Activated CD4-positive, CD25-positive, alpha-beta regulatory T cell (primary cell): ENCODE results near the gene IP6K1.

Experiments used
- DNase-seq, 4 experiments: peaks; one replicate each; lab custom pipeline; 2025; lab: John Stamatoyannopoulos, UW

IP6K1 gene

GRCh38 chr3:49723628-49724551 is 62.5 kb downstream of the IP6K1 start, which contains the start of gene GMPPB:
Gene GMPPB (minus strand): TSS chr3:49723951. CDS start chr3:49723726, 225 bp downstream.
- DNase-seq: peak; percentile 86 to 88 (median 86)

DNA sequence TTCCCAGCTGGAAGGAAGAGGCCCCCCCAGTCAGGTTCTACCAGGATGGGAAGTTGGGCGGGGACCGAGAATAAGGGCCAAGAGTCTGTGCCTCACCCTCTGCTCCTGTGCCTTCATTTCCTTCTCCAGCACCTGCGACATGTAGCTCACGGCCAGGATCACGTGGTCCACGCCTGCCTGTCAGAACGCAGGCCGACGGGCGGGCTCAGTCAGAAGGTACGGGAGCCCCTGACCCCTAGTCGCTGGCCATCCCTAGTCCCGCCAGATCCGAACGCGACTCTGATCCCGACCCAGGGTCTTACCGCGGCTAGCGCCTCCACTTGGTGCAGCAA is 63.1 kb downstream of the IP6K1 start:
- peak in 2 of 4 experiments; percentile 21 to 34 for DNase-seq

GRCh38 chr3:49722896-49723295 is 63.4 kb downstream of the IP6K1 start:
- no peak for DNase-seq

DNA sequence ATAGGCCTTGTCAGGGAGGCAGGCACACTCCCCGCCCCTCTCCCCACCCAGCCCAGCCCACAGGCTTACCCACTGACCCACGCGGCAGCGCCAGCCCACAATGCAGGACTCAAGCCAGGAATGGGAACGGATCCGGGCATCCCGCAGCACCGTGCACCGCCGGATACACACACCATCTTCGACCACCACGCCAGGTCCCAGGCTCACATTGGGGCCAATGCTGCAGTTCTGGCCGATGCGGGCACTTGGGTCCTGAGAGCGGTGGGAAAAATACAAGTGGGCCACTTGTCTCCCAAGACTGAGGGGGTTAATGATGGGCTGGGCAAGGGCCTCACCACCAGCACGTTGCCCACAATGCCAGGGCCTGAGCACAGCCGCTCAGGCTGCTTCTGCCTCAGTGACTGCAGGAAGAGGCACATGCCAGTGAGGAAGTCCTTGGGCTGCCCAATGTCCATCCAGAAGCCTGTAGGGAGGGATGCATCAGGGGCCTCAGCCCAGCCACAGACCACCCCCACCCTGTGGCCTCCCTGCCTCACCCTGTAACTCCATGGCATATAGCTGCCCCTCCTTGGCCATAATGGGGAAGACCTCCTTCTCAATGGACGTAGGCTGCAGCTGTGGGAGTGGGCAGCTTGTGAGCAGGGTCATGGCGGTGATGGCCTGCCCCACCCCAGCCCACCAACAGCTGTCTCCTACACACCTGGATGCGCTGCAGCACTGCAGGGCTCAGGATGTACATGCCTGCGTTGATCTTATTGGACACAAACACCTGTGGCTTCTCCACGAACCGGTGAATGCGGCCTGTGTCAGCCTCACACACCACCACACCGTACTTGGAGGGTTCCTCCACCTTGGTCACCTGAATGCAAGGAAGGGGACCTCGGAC is 64.2 kb downstream of the IP6K1 start:
- no peak for DNase-seq

- DNase-seq: no peak
Observed at GRCh38 chr3:49721596-49721895, 64.8 kb downstream of the IP6K1 start.

- DNase-seq: no peak
Observed at GRCh38 chr3:49720855-49721595, 65.3 kb downstream of the IP6K1 start.

DNA sequence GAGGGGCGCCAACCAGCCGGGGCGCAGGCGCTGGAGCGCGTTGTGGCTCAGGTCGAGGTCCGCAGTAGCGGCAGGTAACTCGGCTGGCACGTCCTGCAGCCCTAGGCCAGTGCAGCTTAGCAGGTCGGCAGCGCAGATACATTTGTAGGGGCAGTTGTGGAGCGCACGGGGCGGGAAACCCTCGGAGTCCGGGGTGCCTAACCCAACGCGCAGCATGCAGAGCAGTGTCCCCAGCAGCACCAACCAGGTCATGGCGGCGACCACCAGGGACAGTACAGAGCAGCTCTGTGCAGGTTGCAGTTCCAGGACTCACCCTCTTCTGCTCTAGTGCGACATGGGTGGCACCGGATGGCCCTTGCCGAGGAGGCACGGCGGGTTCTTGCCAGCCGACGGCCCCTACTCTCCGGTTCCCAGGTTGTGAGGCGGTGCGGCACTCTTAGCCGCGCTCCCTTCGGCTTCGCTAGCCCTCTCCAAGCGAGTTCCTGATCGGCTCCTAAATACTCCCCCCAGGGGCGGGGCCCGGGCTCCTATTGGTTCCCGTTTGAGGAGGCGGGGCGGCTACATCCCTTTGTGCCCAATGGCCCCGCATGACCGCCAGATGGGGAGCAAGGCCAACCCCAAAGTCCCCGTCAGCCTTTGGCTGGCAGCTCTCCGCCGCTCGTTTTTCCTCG is 67.0 kb downstream of the IP6K1 start, which contains the start of gene AMIGO3:
Gene AMIGO3, minus strand, starts transcription at position 471 of the 671 bp plus-strand sequence. Its CDS starts 219 bp downstream, at position 252.
- peak; percentile 72 to 77 (median 76) for DNase-seq

DNA sequence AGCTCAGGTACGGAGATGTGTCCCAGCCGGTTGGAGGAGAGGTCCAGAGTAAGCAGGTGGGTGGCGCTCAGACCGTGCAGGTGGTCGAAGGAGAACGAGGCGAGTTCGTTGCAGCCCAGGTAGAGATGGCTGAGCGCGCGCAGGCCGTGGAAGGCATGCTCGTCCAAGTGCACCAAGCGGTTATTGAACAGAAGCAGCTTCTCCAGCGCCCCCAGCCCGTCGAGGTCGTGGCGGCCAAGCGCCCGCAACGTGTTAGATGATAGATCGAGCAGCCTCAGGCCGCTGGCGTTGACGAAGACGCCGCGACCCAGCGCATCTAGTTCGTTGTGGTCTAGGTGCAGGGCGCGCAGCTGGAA is 67.5 kb downstream of the IP6K1 start:
- no peak for DNase-seq

DNA sequence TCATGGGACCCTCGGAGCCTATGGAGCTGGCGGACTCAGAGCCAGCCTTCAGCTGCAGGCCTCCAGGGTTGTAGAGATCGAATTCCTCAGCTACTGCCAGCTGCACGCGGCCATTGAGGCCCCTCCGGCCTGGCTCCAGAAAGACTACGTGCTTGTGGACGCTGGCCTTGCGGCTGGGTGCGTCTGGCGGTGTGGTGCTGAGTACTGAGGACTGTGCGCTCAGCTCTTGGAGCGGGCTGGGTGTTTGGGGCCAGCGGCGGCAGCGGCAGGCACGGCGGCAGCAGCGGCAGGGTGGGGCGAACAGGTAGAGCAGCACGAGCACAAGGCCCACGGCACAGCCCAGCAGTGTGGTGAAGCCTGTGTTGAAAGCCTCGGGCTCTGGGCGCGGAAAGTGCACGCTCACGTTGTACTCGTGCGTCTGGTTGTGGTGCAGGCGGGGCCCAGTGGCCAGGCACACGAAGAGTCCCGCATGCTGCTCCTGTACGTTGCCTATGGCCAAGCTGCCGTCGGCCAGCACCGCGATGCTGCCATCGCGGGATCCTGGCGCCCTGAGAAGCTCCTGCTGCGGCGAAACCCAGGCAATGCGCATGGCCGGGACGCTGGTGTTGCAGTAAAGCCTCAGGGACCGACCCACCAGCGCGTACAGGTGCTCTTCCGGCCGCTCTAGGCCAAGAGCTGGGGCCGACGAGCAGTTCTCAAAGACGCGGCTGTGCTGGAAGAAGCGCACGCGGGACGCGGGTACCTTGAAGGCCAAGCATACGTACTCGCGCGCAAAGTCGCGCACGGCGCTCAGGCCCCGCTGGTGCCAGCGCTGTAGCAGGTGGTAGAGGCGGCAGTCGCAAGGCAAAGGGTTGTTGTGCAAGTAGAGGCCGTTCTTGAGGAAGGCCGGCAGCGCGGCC is 68.1 kb downstream of the IP6K1 start:
- DNase-seq: no peak

DNA sequence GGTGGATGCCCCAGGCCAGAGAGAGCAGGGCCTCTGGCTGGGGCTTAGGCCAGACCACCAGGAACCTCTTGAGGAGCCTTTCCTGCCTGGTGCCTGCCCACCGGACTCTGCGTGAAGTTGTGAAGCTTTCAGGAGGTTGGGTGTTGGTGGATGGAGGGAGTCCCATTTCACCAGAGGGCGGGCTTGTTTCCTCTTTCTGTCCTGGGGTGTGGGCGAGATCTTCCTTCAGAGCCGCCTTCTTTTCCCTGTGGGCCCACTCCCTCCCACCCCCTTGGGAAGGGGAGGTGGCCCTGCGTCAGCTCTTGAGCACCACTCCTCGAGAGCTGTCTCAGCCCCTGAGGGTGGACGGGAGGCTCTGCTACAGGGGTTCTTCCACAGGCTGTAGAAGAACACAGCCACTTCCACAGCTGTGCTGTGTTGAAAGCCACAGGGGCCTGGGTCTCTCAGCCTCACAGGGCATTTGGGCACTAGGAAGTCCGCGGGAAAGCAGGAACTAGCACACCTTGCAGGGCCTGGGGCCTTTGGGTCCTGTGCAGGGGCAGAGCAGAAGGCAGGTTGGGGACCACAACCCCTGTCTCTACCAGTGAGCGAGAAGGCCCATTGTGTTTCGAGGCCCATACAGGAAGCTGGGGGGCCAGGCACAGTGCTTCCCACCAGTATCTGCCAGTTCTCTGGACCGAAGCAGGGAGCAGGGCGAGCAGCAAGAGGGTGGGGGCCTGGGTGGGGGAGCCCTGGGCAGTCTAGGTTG is 69.0 kb downstream of the IP6K1 start:
- DNase-seq: no peak

- DNase-seq: no peak
Observed at GRCh38 chr3:49716691-49717210, 69.6 kb downstream of the IP6K1 start.

DNA sequence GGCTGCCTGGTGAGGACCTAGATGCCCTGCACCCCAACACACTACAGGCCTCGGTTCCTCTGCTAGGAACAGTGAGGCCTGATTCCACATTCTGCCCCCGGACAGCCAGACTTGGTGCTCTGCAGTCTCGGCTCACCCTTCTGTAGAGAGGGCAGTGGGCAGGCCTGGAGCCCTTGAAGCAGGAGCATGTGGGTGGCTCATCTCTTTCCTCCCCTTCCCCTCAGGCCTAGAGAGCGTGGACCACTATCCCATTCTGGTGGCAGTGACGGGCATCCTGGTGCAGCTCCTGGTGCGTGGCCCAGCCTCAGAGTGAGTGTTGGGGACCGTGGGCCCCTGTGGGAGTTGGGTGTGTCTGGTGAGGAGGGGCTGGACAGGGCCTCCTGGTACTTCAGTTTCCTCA is 70.2 kb downstream of the IP6K1 start:
- DNase-seq: no peak

- no peak for DNase-seq
Observed at GRCh38 chr3:49715611-49716121, 70.7 kb downstream of the IP6K1 start.

GRCh38 chr3:49714728-49715550 is 71.4 kb downstream of the IP6K1 start:
- no peak for DNase-seq

- no peak for DNase-seq
Observed at GRCh38 chr3:49713336-49714105, 72.8 kb downstream of the IP6K1 start.

DNA sequence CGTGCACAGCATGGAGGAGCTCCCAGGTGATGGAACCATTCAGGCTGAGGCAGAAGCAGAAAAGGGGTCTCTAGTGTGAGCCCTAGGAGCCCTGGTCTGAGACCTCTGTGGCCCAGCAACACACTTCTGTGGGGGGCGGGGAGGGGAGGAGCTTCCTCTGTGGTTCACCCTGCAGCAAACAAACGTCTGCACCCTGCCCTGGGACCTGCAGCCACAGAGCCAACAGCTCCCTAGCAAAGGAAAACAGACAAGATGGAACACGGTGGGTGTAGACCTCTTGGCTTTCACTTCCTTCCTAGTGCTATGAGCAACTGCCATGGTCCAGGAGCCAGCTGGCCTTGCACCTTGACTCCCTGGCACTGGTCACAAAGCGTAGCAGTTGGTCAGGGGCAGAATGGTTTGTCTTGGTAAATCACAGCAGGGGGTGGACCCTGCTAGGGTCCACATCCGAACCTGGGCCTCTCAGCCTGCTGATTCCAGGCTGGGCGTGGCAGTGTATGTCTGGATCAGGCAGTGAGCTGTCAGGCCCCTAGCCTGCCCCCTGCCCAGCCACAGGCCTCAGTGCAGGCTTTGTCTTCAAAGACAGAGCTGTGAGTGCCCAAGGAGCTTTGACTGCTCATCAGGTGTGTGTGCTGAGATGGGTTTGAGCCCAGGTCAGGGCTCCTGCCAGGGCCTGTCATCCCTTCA is 73.6 kb downstream of the IP6K1 start:
- DNase-seq: no peak

DNA sequence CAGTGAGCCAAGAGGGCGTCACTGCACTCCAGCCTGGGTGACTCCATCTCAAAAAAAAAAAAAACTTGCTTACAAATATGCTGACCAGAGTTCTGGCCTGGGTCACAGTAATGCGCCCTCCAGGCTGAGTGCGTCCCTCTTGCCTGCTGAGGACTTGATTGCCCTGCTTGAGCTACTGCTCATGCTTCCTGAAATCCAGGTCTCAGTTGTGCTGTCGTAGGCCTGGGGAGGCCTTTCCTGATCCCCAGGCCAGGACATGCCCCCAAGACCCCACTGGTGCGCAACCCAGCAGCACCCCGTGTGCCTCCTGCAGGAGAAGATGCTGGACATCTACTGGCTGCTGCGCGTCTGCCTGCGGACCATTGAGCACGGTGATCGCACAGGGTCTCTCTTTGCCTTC is 74.2 kb downstream of the IP6K1 start:
- DNase-seq: no peak
